D341Med (cell line): Measurements from ENCODE around the gene MT4.
A peak's percentile ranks its signal among the peaks of the same experiment; 100 is the strongest.

ENCODE experiments used
- DNase-seq: peaks from one replicate; pipeline ENCODE4 v3.0.0; 2012; ENCODE audit warnings: low spot score

Gene MT4

GRCh38 chr16:56564793-56565477 lies at the start of gene MT4:
TSS of gene MT4 (plus strand) at chr16:56565073. CDS start at chr16:56565129, 56 bp downstream.
- DNase-seq = no peak

- no peak for DNase-seq
Observed at GRCh38 chr16:56515665-56516064, 49.2 kb upstream of the MT4 start.

- DNase-seq = no peak
Observed at GRCh38 chr16:56517206-56517605, 47.7 kb upstream of the MT4 start.

GRCh38 chr16:56518425-56518824 lies 46.4 kb upstream of the MT4 start:
- no peak for DNase-seq

GRCh38 chr16:56519459-56520250 lies 45.2 kb upstream of the MT4 start, which contains the start of gene BBS2:
TSS of gene BBS2 (minus strand) at chr16:56520024. CDS start at chr16:56519862, 162 bp downstream.
- DNase-seq = peak; percentile 96

- no peak for DNase-seq
Observed at GRCh38 chr16:56520251-56520577, 44.7 kb upstream of the MT4 start.

- no peak for DNase-seq
Observed at GRCh38 chr16:56525236-56525635, 39.6 kb upstream of the MT4 start.

GRCh38 chr16:56530872-56531271 lies 34.0 kb upstream of the MT4 start:
- no peak for DNase-seq

GRCh38 chr16:56532714-56533113 lies 32.2 kb upstream of the MT4 start:
- DNase-seq = no peak

- no peak for DNase-seq
Observed at GRCh38 chr16:56534847-56535383, 30.0 kb upstream of the MT4 start.

- DNase-seq = no peak
Observed at GRCh38 chr16:56538331-56538730, 26.5 kb upstream of the MT4 start.

GRCh38 chr16:56539656-56540055 lies 25.2 kb upstream of the MT4 start:
- no peak for DNase-seq

GRCh38 chr16:56542039-56542438 lies 22.8 kb upstream of the MT4 start:
- no peak for DNase-seq

- no peak for DNase-seq
Observed at GRCh38 chr16:56547120-56547948, 17.5 kb upstream of the MT4 start.

GRCh38 chr16:56547949-56548567 lies 16.8 kb upstream of the MT4 start:
- no peak for DNase-seq

GRCh38 chr16:56549161-56549560 lies 15.7 kb upstream of the MT4 start:
- DNase-seq = no peak

GRCh38 chr16:56549744-56550385 lies 15.0 kb upstream of the MT4 start:
- DNase-seq = no peak

GRCh38 chr16:56551796-56552738 lies 12.8 kb upstream of the MT4 start:
- no peak for DNase-seq

- no peak for DNase-seq
Observed at GRCh38 chr16:56554441-56554840, 10.4 kb upstream of the MT4 start.

- peak; percentile 42 for DNase-seq
Observed at GRCh38 chr16:56558024-56558747, 6.7 kb upstream of the MT4 start.
